H9 (cell line): ENCODE measurements around the gene HAUS8. TPM values are rescaled to one million over a fixed set of nuclear protein-coding genes. Genes with fewer than 3 reads are reported as not detected.

ENCODE experiments used
- DNase-seq: peaks from one replicate; pipeline ENCODE4 v3.0.0-alpha.2; 2017
- H2AFZ ChIP-seq: one replicate; pipeline ENCODE4 v1.6.1; 2013; ENCODE audit warnings: mild to moderate bottlenecking, low read length, control low read depth, moderate library complexity
- H2AK5ac ChIP-seq: 2 replicates; pipeline ENCODE4 v1.6.1; 2013; ENCODE audit warnings: low read length, control low read depth, mixed read lengths; ENCODE audit not compliant: insufficient read length
- H2BK120ac ChIP-seq: one replicate; pipeline ENCODE4 v1.6.1; 2013; ENCODE audit warnings: low read depth, mild to moderate bottlenecking, low read length, control low read depth, inconsistent platforms; ENCODE audit not compliant: poor library complexity, severe bottlenecking
- H2BK12ac ChIP-seq: 2 replicates; pipeline ENCODE4 v1.6.1; 2013; ENCODE audit warnings: low read length, control low read depth, mixed read lengths, low read depth; ENCODE audit not compliant: insufficient read length
- H2BK15ac ChIP-seq: 2 replicates; pipeline ENCODE4 v1.6.1; 2013; ENCODE audit warnings: low read depth, low read length, control low read depth
- H2BK20ac ChIP-seq: one replicate; pipeline ENCODE4 v1.6.1; 2013; ENCODE audit warnings: low read depth, mild to moderate bottlenecking, low read length, control low read depth, inconsistent platforms; ENCODE audit not compliant: poor library complexity, severe bottlenecking
- H2BK5ac ChIP-seq: 2 replicates; pipeline ENCODE4 v1.6.1; 2013; ENCODE audit warnings: low read length, control low read depth, mixed read lengths; ENCODE audit not compliant: insufficient read length
- H3K14ac ChIP-seq: 2 replicates; pipeline ENCODE4 v1.6.1; 2013; ENCODE audit warnings: low read length, control low read depth; ENCODE audit not compliant: insufficient read depth
- H3K18ac ChIP-seq: 2 replicates; pipeline ENCODE4 v1.6.1; 2013; ENCODE audit warnings: low read depth, mild to moderate bottlenecking, mixed read lengths, low read length, control low read depth; ENCODE audit not compliant: insufficient read length
- H3K23ac ChIP-seq: 2 replicates; pipeline ENCODE4 v1.6.1; 2013; ENCODE audit warnings: low read length, control low read depth, mixed read lengths, low read depth; ENCODE audit not compliant: insufficient read length
- H3K23me2 ChIP-seq: 2 replicates; pipeline ENCODE4 v1.6.1; 2013; ENCODE audit warnings: low read depth, mild to moderate bottlenecking, mixed read lengths, low read length, control low read depth; ENCODE audit not compliant: insufficient read length, poor library complexity, severe bottlenecking
- H3K27ac ChIP-seq: 2 replicates; pipeline ENCODE4 v1.5.1; 2013; ENCODE audit warnings: low read length, control low read depth, mixed read lengths, low read depth; ENCODE audit not compliant: insufficient read length
- H3K27me3 ChIP-seq: 2 replicates; pipeline ENCODE4 v1.6.1; 2013; ENCODE audit warnings: low read length, control low read depth, inconsistent platforms; ENCODE audit not compliant: insufficient read depth
- H3K4ac ChIP-seq: 2 replicates; pipeline ENCODE4 v1.6.1; 2013; ENCODE audit warnings: low read depth, mild to moderate bottlenecking, control low read depth, inconsistent platforms, low read length, moderate library complexity
- H3K4me1 ChIP-seq: 2 replicates; pipeline ENCODE4 v1.6.1; 2013; ENCODE audit warnings: low read length, control low read depth, inconsistent platforms; ENCODE audit not compliant: insufficient read depth
- H3K4me2 ChIP-seq: 2 replicates; pipeline ENCODE4 v1.6.1; 2013; ENCODE audit warnings: low read length, control low read depth, mixed read lengths; ENCODE audit not compliant: insufficient read length, insufficient read depth
- H3K56ac ChIP-seq: 2 replicates; pipeline ENCODE4 v1.6.1; 2013; ENCODE audit warnings: low read depth, mild to moderate bottlenecking, mixed read lengths, low read length, control low read depth; ENCODE audit not compliant: insufficient read length
- H3K79me1 ChIP-seq: 2 replicates; pipeline ENCODE4 v1.6.1; 2013; ENCODE audit warnings: low read depth, mild to moderate bottlenecking, moderate library complexity, low read length, control low read depth, inconsistent platforms; ENCODE audit not compliant: insufficient read depth, poor library complexity, severe bottlenecking
- H3K79me2 ChIP-seq: 2 replicates; pipeline ENCODE4 v1.6.1; 2013; ENCODE audit warnings: low read length, control low read depth, inconsistent platforms; ENCODE audit not compliant: insufficient read depth
- H3K9ac ChIP-seq: 2 replicates; pipeline ENCODE4 v1.6.1; 2013; ENCODE audit warnings: low read length, control low read depth, mixed read lengths; ENCODE audit not compliant: insufficient read length; ENCODE audit errors: extremely low read depth
- H3K9me3 ChIP-seq: one replicate; pipeline ENCODE4 v1.6.1; 2013; ENCODE audit warnings: low read depth, low read length, inconsistent platforms; ENCODE audit not compliant: control insufficient read depth
- H3T11ph ChIP-seq: one replicate; pipeline ENCODE4 v1.6.1; 2013; ENCODE audit warnings: mild to moderate bottlenecking, low read length, control low read depth, inconsistent platforms
- H4K20me1 ChIP-seq: one replicate; pipeline ENCODE4 v1.6.1; 2013; ENCODE audit not compliant: control insufficient read depth, insufficient read length, insufficient read depth
- H4K5ac ChIP-seq: 2 replicates; pipeline ENCODE4 v1.6.1; 2013; ENCODE audit warnings: low read depth, mild to moderate bottlenecking, mixed read lengths, low read length, control low read depth; ENCODE audit not compliant: insufficient read length
- H4K8ac ChIP-seq: replicated peaks from 2 replicates; pipeline ENCODE4 v1.6.1; 2013; ENCODE audit warnings: low read length, control low read depth, mixed read lengths, low read depth; ENCODE audit not compliant: insufficient read length
- H4K91ac ChIP-seq: 2 replicates; pipeline ENCODE4 v1.6.1; 2013; ENCODE audit warnings: low read depth, mild to moderate bottlenecking, moderate library complexity, mixed read lengths, low read length, control low read depth; ENCODE audit not compliant: insufficient read length
- H3K27ac Mint-ChIP-seq, 3 experiments: 2 replicates in 2 of 3; 3 replicates in 1 of 3; pipeline ENCODE4 v1.8.0; 2020 to 2021; ENCODE audit warnings: mixed read lengths in 3 of 3, mild to moderate bottlenecking in 1 of 3, moderate library complexity in 1 of 3
- H3K27me3 Mint-ChIP-seq: 2 replicates; pipeline ENCODE4 v1.8.0; 2021; ENCODE audit warnings: low read depth, mild to moderate bottlenecking, moderate library complexity, mixed read lengths
- H3K36me3 Mint-ChIP-seq, 3 experiments: 2 replicates in 2 of 3; 3 replicates in 1 of 3; pipeline ENCODE4 v1.8.0; 2020 to 2021; ENCODE audit warnings: low read depth in 3 of 3, mixed read lengths in 3 of 3; ENCODE audit not compliant: insufficient read depth in 1 of 3
- H3K4me1 Mint-ChIP-seq, 2 experiments: 2 replicates each; pipeline ENCODE4 v1.8.0; 2020; ENCODE audit warnings: mixed read lengths in 2 of 2
- H3K4me3 Mint-ChIP-seq, 2 experiments: 2 replicates in 1 of 2; 3 replicates in 1 of 2; pipeline ENCODE4 v1.8.0; 2020 to 2021; ENCODE audit warnings: mild to moderate bottlenecking in 2 of 2, mixed read lengths in 2 of 2, moderate library complexity in 1 of 2
- H3K9me3 Mint-ChIP-seq, 2 experiments: 2 replicates in 1 of 2; 3 replicates in 1 of 2; pipeline ENCODE4 v1.8.0; 2020; ENCODE audit warnings: mild to moderate bottlenecking in 2 of 2, mixed read lengths in 2 of 2, moderate library complexity in 1 of 2
- CTCF ChIP-seq: fragments of 200-600 bp; sonication (generic); conservative IDR thresholded peaks from 3 replicates; pipeline ENCODE4 v1.8.0; 2021; ENCODE audit warnings: antibody characterized with exemption, mild to moderate bottlenecking
- WGBS: extraction: QIAGEN DNeasy Blood & Tissue Kit; methylation state at CpG from one replicate; pipeline ENCODE4 v1.1.7; 2013; ENCODE audit warnings: missing lambda C conversion rate, low lambda C conversion rate, mixed read lengths; ENCODE audit not compliant: insufficient read length; ENCODE audit errors: extremely low coverage; 5-methylcytosine and 5-hydroxymethylcytosine counted together
- total RNA-seq: library from RNA; stranded (reverse); gene quantifications from 2 replicates; pipeline ENCODE4 v1.2.1, GENCODE V29; 2021

HAUS8 gene
- total RNA-seq, 1 experiment from 2014 or later = 27.8 TPM

DNA sequence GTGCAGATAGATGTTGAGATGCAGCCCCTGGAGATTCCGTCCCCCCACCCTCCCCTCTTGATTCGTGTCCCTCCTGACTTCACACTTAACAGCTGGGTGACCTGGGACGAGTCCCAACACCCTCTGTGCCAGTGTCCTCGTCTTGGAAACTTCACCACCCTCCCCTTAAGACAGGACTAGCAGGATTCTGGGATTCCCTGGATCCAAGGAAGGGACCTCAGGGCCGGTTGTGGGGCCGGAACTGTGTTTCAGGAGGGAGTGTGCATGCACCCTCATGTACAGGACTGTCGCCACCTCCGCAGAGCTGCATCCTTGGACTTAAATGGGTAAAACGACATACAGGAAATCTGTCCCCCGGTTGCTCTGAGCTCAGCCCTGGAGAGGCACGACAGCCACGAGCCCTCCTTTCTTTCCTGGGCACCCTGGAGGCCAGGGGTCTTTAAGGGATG, 1.3 kb upstream of the HAUS8 start:
- H3K27ac ChIP-seq = no peak overlapping the region

More for the DNA sequence above, 1.3 kb upstream of the HAUS8 start:
- peak overlapping the region; percentile 48 for H3K9ac ChIP-seq
- H3K56ac ChIP-seq = no peak overlapping the region
- no peak overlapping the region for H2BK15ac ChIP-seq
- H4K20me1 ChIP-seq = no peaks in the 10 kb centered on the region
- H3K4ac ChIP-seq = no peak overlapping the region
- no peak overlapping the region for H3K18ac ChIP-seq
- WGBS = no CpG with 5 or more reads among the region's 12 CpGs
- Mint-ChIP-seq H3K9me3 (no peaks in the 10 kb centered on the region), H3K4me3 (peak overlapping the region; percentile 94 to 99), H3K27me3 (no peaks in the 10 kb centered on the region; the same call in 1 of the 2 replicates), H3K4me1 (peaks cover 45 to 46% of the 10 kb centered on the region in 2 experiments), H3K36me3 (peaks cover 8 to 22% (median 14%) of the 10 kb centered on the region in 3 experiments), H3K27ac (peak overlapping the region in 1 of 3 experiments; percentile 97; a peak in 1 of 7 replicates)
- H3K79me2 ChIP-seq = peaks cover 17% of the 10 kb centered on the region; the same call in 1 of the 2 replicates
- no peak overlapping the region for H2AFZ ChIP-seq
- H4K91ac ChIP-seq = no peak overlapping the region
- peaks cover 9% of the 10 kb centered on the region for H3K23me2 ChIP-seq
- no peak overlapping the region for H2BK20ac ChIP-seq
- no peak overlapping the region for H2AK5ac ChIP-seq
- no peak overlapping the region for H3K23ac ChIP-seq
- H3T11ph ChIP-seq = no peak overlapping the region
- H4K5ac ChIP-seq = no peak overlapping the region
- peaks cover 8% of the 10 kb centered on the region for H3K79me1 ChIP-seq
- H3K27me3 ChIP-seq = no peaks in the 10 kb centered on the region
- H2BK120ac ChIP-seq = no peak overlapping the region
- H2BK5ac ChIP-seq = no peak overlapping the region
- H4K8ac ChIP-seq = no peak overlapping the region
- peak overlapping the region; percentile 74 for H3K4me2 ChIP-seq
- TF ChIP-seq CTCF = no peak
- H2BK12ac ChIP-seq = no peak overlapping the region
- no peak for DNase-seq
- peaks cover 8% of the 10 kb centered on the region; the same call in 1 of the 2 replicates for H3K4me1 ChIP-seq
- H3K14ac ChIP-seq = peak overlapping the region; percentile 16; the same call in 1 of the 2 replicates
- no peaks in the 10 kb centered on the region for H3K9me3 ChIP-seq
